Measurements from ENCODE around the gene PNPLA2. TPM values are rescaled to one million over a fixed set of nuclear protein-coding genes. Genes with fewer than 3 reads are reported as not detected.

PNPLA2 gene
- total and polyA plus RNA-seq, 10 of the 15 experiments (the other 5 are each of a cell fraction or from before 2014, with no cell fraction given), result 0.19 to 34.0 (median 8.1) TPM

DNA sequence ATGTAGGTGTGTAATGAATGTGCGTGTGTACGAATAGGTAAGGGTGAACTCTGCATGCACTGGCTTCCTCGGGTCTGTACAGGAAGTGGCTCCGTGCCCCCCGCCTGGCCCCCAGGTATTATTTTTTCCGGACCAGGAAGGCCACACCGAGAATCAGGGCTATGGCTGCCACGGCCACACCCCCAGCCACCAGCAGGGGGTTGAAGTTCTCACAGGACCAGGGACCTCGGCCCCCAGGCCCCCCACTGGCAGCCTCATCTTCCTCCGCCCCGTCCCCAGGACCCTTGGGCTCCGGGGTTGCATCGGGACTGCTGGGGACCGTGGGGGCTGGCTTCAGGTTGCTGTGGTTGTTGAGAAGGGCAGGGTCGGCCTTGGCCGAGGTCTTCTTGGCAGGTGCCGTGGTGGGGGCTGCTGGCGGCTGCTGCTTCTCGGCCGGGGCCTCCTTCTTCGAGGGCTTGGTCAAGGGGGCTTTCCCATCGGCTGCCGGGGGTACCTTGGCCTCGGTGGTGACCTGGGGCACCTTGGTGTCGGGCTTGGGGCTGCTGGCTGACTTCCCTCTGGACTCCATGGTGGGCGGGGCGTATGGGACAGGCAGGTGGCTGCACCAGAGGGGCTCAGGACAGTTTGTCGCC, 30.6 kb upstream of the PNPLA2 start:
- 67% methylated on average over 27 of the region's 28 CpGs for WGBS (ENCODE audit: insufficient coverage, insufficient replicate concordance, low lambda C conversion rate, missing lambda C conversion rate)
- SMC1A ChIA-PET (ENCODE audit: uncharacterized antibody, unreplicated experiment), result no interaction called here
- POLR2A ChIA-PET, result no interaction called here
- H2AFZ ChIP-seq (ENCODE audit: control insufficient read depth, low read depth, low read length), result no peak overlapping the region
- in situ Hi-C loops (cut with MboI), result no loop called here
- no peak overlapping the region for H3K9ac ChIP-seq (ENCODE audit: control insufficient read depth, insufficient read depth, low read length)
- H4K20me1 ChIP-seq (ENCODE audit: control insufficient read depth, insufficient read depth), result no peaks in the 10 kb centered on the region
- H3K9me3 ChIP-seq (replicated peaks; ENCODE audit: control insufficient read depth, insufficient read depth, low read length), result no peaks in the 10 kb centered on the region
- TF ChIP-seq, protein P1, sequence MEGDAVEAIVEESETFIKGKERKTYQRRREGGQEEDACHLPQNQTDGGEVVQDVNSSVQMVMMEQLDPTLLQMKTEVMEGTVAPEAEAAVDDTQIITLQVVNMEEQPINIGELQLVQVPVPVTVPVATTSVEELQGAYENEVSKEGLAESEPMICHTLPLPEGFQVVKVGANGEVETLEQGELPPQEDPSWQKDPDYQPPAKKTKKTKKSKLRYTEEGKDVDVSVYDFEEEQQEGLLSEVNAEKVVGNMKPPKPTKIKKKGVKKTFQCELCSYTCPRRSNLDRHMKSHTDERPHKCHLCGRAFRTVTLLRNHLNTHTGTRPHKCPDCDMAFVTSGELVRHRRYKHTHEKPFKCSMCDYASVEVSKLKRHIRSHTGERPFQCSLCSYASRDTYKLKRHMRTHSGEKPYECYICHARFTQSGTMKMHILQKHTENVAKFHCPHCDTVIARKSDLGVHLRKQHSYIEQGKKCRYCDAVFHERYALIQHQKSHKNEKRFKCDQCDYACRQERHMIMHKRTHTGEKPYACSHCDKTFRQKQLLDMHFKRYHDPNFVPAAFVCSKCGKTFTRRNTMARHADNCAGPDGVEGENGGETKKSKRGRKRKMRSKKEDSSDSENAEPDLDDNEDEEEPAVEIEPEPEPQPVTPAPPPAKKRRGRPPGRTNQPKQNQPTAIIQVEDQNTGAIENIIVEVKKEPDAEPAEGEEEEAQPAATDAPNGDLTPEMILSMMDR (IDR thresholded peaks at IDR 0.05 in 2 of 3, conservative IDR thresholded peaks at IDR 0.05 in 1 of 3; ENCODE audit: control insufficient read depth in 2 of 3, extremely low read depth in 1 of 3, insufficient read depth in 1 of 3, low read depth in 3 of 3, low read length in 3 of 3), result 0 out of 6 replicates have a peak, but pooled peaks of 1 of the 3 experiments have one; percentile 26
- TF ChIP-seq YY1 (IDR thresholded peaks at IDR 0.05; ENCODE audit: low read depth, low read length) (0 out of 2 replicates have a peak, but pooled peaks have one; percentile 9), ZBED1 (IDR thresholded peaks at IDR 0.05; ENCODE audit: borderline replicate concordance) (no peak)
- no TSS peak for BruUV-seq (replicated peaks)
- FAIRE-seq, result no peak
- no peak for DNase-seq (ENCODE audit: low read depth, low spot score)
- H3K36me3 ChIP-seq (ENCODE audit: control insufficient read depth in 2 of 2, insufficient read depth in 2 of 2, low read length in 1 of 2), result peaks cover 0 to 6% of the 10 kb centered on the region in 2 experiments; a peak in 2 of 4 replicates
- peak; percentile 29; the same call in 2 of the 3 replicates for ATAC-seq
- RAD21 ChIA-PET (ENCODE audit: unreplicated experiment), result no interaction called here
- no peaks in the 10 kb centered on the region for H3K27me3 ChIP-seq (replicated peaks in 1 of 2; ENCODE audit: control insufficient read depth in 2 of 2, insufficient read depth in 2 of 2, low read length in 1 of 2)
- no peak overlapping the region for H3K27ac ChIP-seq (ENCODE audit: control insufficient read depth, insufficient read depth)
- H3K79me2 ChIP-seq (ENCODE audit: control insufficient read depth, insufficient read depth, low read length), result no peaks in the 10 kb centered on the region
- no peak overlapping the region; the same call in 1 of the 2 replicates for H3K4me2 ChIP-seq (ENCODE audit: control insufficient read depth, insufficient read depth)
- CTCF ChIA-PET, result no interaction called here
- H3K4me1 ChIP-seq (ENCODE audit: control insufficient read depth, insufficient read depth, low read length), result peaks cover 7% of the 10 kb centered on the region
- intact Hi-C loops (cut with micrococcal nuclease; ENCODE audit: unreplicated experiment), result no loop called here
- no peak overlapping the region for H3K4me3 ChIP-seq

All from GM12878 (cell line).